HG02885 (cell line): ENCODE results near the gene PPP2R2B.

Experiments used
- ATAC-seq: cut with Tn5 transposase; IDR thresholded peaks from one replicate; pipeline ENCODE4 v1.9.1; 2021; ENCODE audit warnings: mild to moderate bottlenecking; ENCODE audit not compliant: unreplicated experiment, poor library complexity

PPP2R2B gene

GRCh38 chr5:146878476-146879172 is at the start of gene PPP2R2B:
PPP2R2B (minus strand) TSS chr5:146878757.
- no peak for ATAC-seq

GRCh38 chr5:146924132-146924531 is 45.6 kb upstream of the PPP2R2B start:
- no peak for ATAC-seq

- no peak for ATAC-seq
These were observed 42.7 kb upstream of the PPP2R2B start for GRCh38 chr5:146921225-146921624.

- no peak for ATAC-seq
These were observed 41.9 kb upstream of the PPP2R2B start for GRCh38 chr5:146920351-146920881.

GRCh38 chr5:146919304-146919703 is 40.7 kb upstream of the PPP2R2B start:
- ATAC-seq: no peak

GRCh38 chr5:146917931-146918330 is 39.4 kb upstream of the PPP2R2B start:
- ATAC-seq: no peak

- ATAC-seq: no peak
These were observed 34.3 kb upstream of the PPP2R2B start for GRCh38 chr5:146912874-146913273.

GRCh38 chr5:146910239-146910638 is 31.7 kb upstream of the PPP2R2B start:
- ATAC-seq: no peak

GRCh38 chr5:146909255-146910068 is 30.9 kb upstream of the PPP2R2B start:
- no peak for ATAC-seq

GRCh38 chr5:146906803-146907202 is 28.2 kb upstream of the PPP2R2B start:
- ATAC-seq: no peak

- ATAC-seq: no peak
These were observed 26.3 kb upstream of the PPP2R2B start for GRCh38 chr5:146904890-146905289.

- ATAC-seq: no peak
These were observed 25.2 kb upstream of the PPP2R2B start for GRCh38 chr5:146903789-146904188.

- ATAC-seq: no peak
These were observed 23.9 kb upstream of the PPP2R2B start for GRCh38 chr5:146902471-146902870.

GRCh38 chr5:146897061-146897460 is 18.5 kb upstream of the PPP2R2B start:
- ATAC-seq: no peak

GRCh38 chr5:146894753-146895521 is 16.4 kb upstream of the PPP2R2B start:
- no peak for ATAC-seq

- ATAC-seq: no peak
These were observed 15.4 kb upstream of the PPP2R2B start for GRCh38 chr5:146893991-146894390.

- ATAC-seq: no peak
These were observed 13.7 kb upstream of the PPP2R2B start for GRCh38 chr5:146892231-146892630.

- ATAC-seq: no peak
These were observed 13.0 kb upstream of the PPP2R2B start for GRCh38 chr5:146891511-146891910.

- no peak for ATAC-seq
These were observed 12.3 kb upstream of the PPP2R2B start for GRCh38 chr5:146890731-146891440.

- ATAC-seq: no peak
These were observed 11.5 kb upstream of the PPP2R2B start for GRCh38 chr5:146890066-146890465.
